ENCODE data around the gene USP5. TPM values are rescaled to one million over a fixed set of nuclear protein-coding genes. Genes with fewer than 3 reads are reported as not detected.
A peak's percentile ranks its signal among the peaks of the same experiment; 100 is the strongest.

The USP5 gene
- total RNA-seq, 1 experiment from 2014 or later: 175 TPM

- H3K9me2 ChIP-seq (ENCODE audit: insufficient read depth): no peaks in the 10 kb centered on the region
- CTCF ChIA-PET: no interaction called here
- peaks cover 12% of the 10 kb centered on the region; the same call in 1 of the 2 replicates for H4K20me1 ChIP-seq (ENCODE audit: insufficient read depth)
- RAD21 ChIA-PET (ENCODE audit: low non-redundant PET in 1 of 2, low total read pairs in 2 of 2, uncharacterized antibody in 2 of 2, unreplicated experiment in 2 of 2): interaction anchor here in 1 of 2 experiments (0.6 kb wide), 1 partner anchor 291 kb away, joined by 4 read pairs; no protein-coding TSS in a partner anchor
- H3K4me1 ChIP-seq (ENCODE audit: control insufficient read depth in 1 of 2, insufficient read depth in 2 of 2, low read length in 2 of 2): peaks cover 33 to 54% of the 10 kb centered on the region in 2 experiments
- BruUV-seq (replicated peaks): no TSS peak
- POLR2A ChIA-PET: interaction anchor here (0.6 to 10.9 kb wide), 17 partner anchors 14 to 1911 kb away, joined by 3 to 186 read pairs (median 7); partner anchors contain the start of genes C12orf57, CDCA3, COPS7A and MLF2
- TF ChIP-seq SIN3A (IDR thresholded peaks at IDR 0.05; ENCODE audit: low read depth): no peak
- no peak for TF ChIP-seq ZNF274 (IDR thresholded peaks at IDR 0.05; ENCODE audit: low read depth, low read length)
- no peak for TF ChIP-seq ZFX (IDR thresholded peaks at IDR 0.05)
- no peak for TF ChIP-seq EZH2phosphoT487 (IDR thresholded peaks at IDR 0.05; ENCODE audit: borderline replicate concordance)
- no peak for TF ChIP-seq RAD21 (IDR thresholded peaks at IDR 0.05; ENCODE audit: low read depth)
- no peak for TF ChIP-seq SP1 (IDR thresholded peaks at IDR 0.05; ENCODE audit: low read depth)
- no peak for TF ChIP-seq CEBPB (IDR thresholded peaks at IDR 0.05; ENCODE audit: low read depth)
- TF ChIP-seq FOSL1 (IDR thresholded peaks at IDR 0.05; ENCODE audit: low read depth): no peak
- no peak for TF ChIP-seq JUND (IDR thresholded peaks at IDR 0.05)
- TF ChIP-seq EZH2 (IDR thresholded peaks at IDR 0.05): no peak
- no peak for TF ChIP-seq ATF3 (IDR thresholded peaks at IDR 0.05)
- DNase-seq (ENCODE audit: low read depth, low spot score) (no peak), ATAC-seq (peak; percentile 10)
- peaks cover 47% of the 10 kb centered on the region for H3K79me2 ChIP-seq (ENCODE audit: insufficient read depth, low read length)
- peak overlapping the region; percentile 92 for H3K4me2 ChIP-seq (ENCODE audit: low read length)
- H3K9ac ChIP-seq (ENCODE audit: low read length): peak overlapping the region; percentile 99
- H3K36me3 ChIP-seq (ENCODE audit: control insufficient read depth in 1 of 2, insufficient read depth in 2 of 2, low read length in 2 of 2): peaks cover 27 to 52% of the 10 kb centered on the region in 2 experiments; a peak in 3 of 4 replicates
- H3K9me3 ChIP-seq (ENCODE audit: control insufficient read depth in 1 of 2, insufficient read depth in 1 of 2, low read depth in 1 of 2, low read length in 2 of 2): no peaks in the 10 kb centered on the region
- H3K27ac ChIP-seq (ENCODE audit: low read depth, low read length): peak overlapping the region; percentile 52
- no peak overlapping the region for H2AFZ ChIP-seq (ENCODE audit: low read depth, low read length, poor library complexity, severe bottlenecking)
- peak overlapping the region; percentile 97 to 99 for H3K4me3 ChIP-seq (replicated peaks in 1 of 2; ENCODE audit: low read depth in 1 of 2, low read length in 2 of 2)
- intact Hi-C loops (cut with micrococcal nuclease): no loop called here
- H3K27me3 ChIP-seq (ENCODE audit: insufficient read depth, low read length): no peaks in the 10 kb centered on the region
These were observed 15.0 kb downstream of the USP5 start for GRCh38 chr12:6866920-6867412.
